Measurements from ENCODE around the gene BCAM.

Gene BCAM

DNA sequence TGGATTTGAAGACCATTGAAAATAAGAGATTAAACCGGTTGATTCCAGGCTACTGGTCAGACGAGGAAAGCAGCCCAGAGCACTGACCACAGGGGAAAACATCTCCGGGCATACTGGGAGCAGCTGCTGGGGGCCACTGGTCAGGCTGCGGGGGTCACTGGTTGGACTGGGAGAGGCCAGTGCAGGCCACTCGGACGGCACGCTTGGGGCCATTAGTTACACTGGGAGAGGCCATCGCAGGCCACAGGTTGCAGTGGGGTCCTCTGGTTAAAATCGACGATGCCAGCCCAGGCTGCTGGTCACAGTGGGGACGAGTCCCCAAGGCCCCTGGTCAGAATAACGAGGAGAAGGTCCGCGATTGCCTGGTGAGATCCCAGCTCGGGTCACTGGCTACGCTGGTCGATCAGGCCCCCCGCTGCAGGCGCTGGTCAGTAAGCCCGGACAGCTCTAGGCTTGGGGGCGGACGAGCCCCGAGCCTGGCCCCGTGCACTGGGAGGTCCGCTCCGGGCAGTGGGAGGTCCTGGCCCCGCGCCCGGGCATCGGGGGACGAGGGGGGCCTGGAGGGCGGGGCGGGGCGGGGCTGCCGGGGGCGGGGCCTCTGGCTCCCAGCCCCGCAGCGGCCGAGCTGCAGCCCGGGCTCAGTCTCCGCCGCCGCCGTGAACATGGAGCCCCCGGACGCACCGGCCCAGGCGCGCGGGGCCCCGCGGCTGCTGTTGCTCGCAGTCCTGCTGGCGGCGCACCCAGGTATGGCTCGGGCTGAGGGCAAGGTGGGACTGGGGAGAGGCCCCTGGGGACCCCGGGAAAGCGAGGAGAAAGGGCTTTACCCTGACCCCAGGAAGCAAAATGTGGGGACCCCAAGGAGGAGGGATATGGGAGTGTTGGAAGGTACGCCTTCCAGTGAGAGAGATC lies at the start of gene BCAM:
BCAM (plus strand) TSS at position 641 of the 909 bp plus-strand sequence; CDS start at position 663, 22 bp downstream.
- TF ChIP-seq, protein P1, sequence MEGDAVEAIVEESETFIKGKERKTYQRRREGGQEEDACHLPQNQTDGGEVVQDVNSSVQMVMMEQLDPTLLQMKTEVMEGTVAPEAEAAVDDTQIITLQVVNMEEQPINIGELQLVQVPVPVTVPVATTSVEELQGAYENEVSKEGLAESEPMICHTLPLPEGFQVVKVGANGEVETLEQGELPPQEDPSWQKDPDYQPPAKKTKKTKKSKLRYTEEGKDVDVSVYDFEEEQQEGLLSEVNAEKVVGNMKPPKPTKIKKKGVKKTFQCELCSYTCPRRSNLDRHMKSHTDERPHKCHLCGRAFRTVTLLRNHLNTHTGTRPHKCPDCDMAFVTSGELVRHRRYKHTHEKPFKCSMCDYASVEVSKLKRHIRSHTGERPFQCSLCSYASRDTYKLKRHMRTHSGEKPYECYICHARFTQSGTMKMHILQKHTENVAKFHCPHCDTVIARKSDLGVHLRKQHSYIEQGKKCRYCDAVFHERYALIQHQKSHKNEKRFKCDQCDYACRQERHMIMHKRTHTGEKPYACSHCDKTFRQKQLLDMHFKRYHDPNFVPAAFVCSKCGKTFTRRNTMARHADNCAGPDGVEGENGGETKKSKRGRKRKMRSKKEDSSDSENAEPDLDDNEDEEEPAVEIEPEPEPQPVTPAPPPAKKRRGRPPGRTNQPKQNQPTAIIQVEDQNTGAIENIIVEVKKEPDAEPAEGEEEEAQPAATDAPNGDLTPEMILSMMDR (IDR thresholded peaks at IDR 0.05), result no peak
- Histone ChIP-seq H3K4me1 (ENCODE audit: control insufficient read depth in 1 of 2, insufficient read depth in 1 of 2, low read depth in 1 of 2, low read length in 1 of 2) (peaks cover 6 to 8% of the 10 kb centered on the region in 2 experiments), H3K27ac (no peak within 1 kb of the TSS), H3K4me3 (ENCODE audit: low read depth in 1 of 2, low read length in 1 of 2) (no peak within 1 kb of the TSS), H3K27me3 (peaks cover 39% of the 10 kb centered on the region), H3K36me3 (no peaks in the 10 kb centered on the region), H3K9me3 (no peaks in the 10 kb centered on the region)

DNA sequence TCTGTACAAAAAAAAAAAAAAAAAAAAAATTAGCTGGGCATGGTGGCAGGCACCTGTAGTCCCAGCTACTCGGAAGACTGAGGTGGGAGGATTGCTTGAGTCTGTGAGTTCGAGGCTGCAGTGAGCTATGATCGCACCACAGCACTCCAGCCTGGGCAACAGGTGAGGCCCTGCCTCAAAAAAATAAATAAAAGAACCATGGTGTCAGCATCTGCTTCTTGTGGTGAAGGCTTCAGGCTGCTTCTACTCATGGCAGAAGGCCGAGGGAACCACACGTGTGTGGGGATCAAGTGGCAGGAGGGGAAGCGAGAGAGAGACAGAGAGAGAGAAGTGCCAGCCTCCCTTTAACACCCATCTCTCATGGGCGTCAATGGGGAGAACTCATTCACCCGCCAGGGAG lies 46.9 kb upstream of the BCAM start:
- H3K4me3 ChIP-seq (ENCODE audit: low read depth in 1 of 2, low read length in 1 of 2), result no peak overlapping the region
- H3K4me1 ChIP-seq (ENCODE audit: control insufficient read depth in 1 of 2, insufficient read depth in 1 of 2, low read depth in 1 of 2, low read length in 1 of 2), result peaks cover 46 to 63% of the 10 kb centered on the region in 2 experiments
- TF ChIP-seq, protein P1 (IDR thresholded peaks at IDR 0.05), result no peak
- no peaks in the 10 kb centered on the region for H3K9me3 ChIP-seq
- peak overlapping the region; percentile 89 for H3K27ac ChIP-seq
- H3K36me3 ChIP-seq, result peaks cover 45% of the 10 kb centered on the region
- no peaks in the 10 kb centered on the region for H3K27me3 ChIP-seq

- Histone ChIP-seq H3K36me3 (peaks cover 12% of the 10 kb centered on the region), H3K4me1 (ENCODE audit: control insufficient read depth in 1 of 2, insufficient read depth in 1 of 2, low read depth in 1 of 2, low read length in 1 of 2) (peaks cover 64 to 85% of the 10 kb centered on the region in 2 experiments), H3K27me3 (no peaks in the 10 kb centered on the region), H3K4me3 (ENCODE audit: low read depth in 1 of 2, low read length in 1 of 2) (peak overlapping the region in 1 of 2 experiments; percentile 48), H3K27ac (peak overlapping the region; percentile 89), H3K9me3 (no peaks in the 10 kb centered on the region)
- TF ChIP-seq, protein P1 (IDR thresholded peaks at IDR 0.05), result peak; percentile 10
Observed at GRCh38 chr19:44765033-44765948, 43.6 kb upstream of the BCAM start.

GRCh38 chr19:44765949-44766335 lies 43.0 kb upstream of the BCAM start:
- Histone ChIP-seq H3K9me3 (no peaks in the 10 kb centered on the region), H3K4me1 (ENCODE audit: control insufficient read depth in 1 of 2, insufficient read depth in 1 of 2, low read depth in 1 of 2, low read length in 1 of 2) (peaks cover 70 to 83% of the 10 kb centered on the region in 2 experiments)
- TF ChIP-seq, protein P1 (IDR thresholded peaks at IDR 0.05), result no peak

More at GRCh38 chr19:44765949-44766335, 43.0 kb upstream of the BCAM start:
- peak overlapping the region; percentile 89 for H3K27ac ChIP-seq
- H3K36me3 ChIP-seq, result peaks cover 6% of the 10 kb centered on the region
- peak overlapping the region in 1 of 2 experiments; percentile 48 for H3K4me3 ChIP-seq (ENCODE audit: low read depth in 1 of 2, low read length in 1 of 2)
- H3K27me3 ChIP-seq, result no peaks in the 10 kb centered on the region
